ENCODE data around the gene KCNB1.

DNA sequence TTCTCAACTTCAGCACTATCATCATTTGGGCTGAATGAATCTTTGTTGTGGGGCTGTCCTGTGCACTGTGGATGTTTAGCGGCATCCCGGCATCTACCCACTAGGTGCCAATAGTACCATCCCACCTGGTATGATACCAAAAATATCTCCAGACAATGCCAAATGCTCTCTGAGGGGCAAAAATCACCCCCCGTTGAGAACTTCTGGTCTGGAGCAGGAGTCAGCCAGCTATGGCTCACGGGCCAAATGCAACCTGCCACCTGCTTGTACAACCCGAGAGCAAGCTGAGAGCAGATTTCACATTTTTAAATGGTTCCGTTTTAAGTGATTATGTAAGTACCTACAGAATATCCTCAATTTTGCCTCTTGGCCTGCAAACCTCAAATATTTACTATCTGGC, 26.8 kb downstream of the KCNB1 start:
- no peak for TF ChIP-seq POLR2A (IDR thresholded peaks at IDR 0.05; ENCODE audit: low read depth, low read length)
- TF ChIP-seq POLR2AphosphoS5 (IDR thresholded peaks at IDR 0.05; ENCODE audit: low read depth, low read length): no peak
